SK-N-SH (cell line): ENCODE measurements around the gene MYO18B. TPM values are rescaled to one million over a fixed set of nuclear protein-coding genes. Genes with fewer than 3 reads are reported as not detected.

Experiments
- CTCF ChIA-PET: fragments of 300-600, 350-600 bp; formaldehyde crosslinking; extraction: SDS; loops from one replicate; lab custom pipeline; 2021; lab: Yijun Ruan, JAX
- POLR2A ChIA-PET: fragments of 350-600 bp; sonication (Branson Sonifier 250); formaldehyde crosslinking; extraction: SDS; loops from one replicate; lab custom pipeline; 2020; ENCODE audit warnings: antibody characterized with exemption, inconsistent platforms; lab: Yijun Ruan, JAX
- DNase-seq: peaks from one replicate; pipeline ENCODE4 v3.0.0; 2012
- H2AFZ ChIP-seq: fragments of 200-600 bp; sonication (generic); 2 replicates; pipeline ENCODE4 v1.8.1; 2016; ENCODE audit warnings: antibody characterized with exemption, mild to moderate bottlenecking, low read depth
- H3F3A ChIP-seq: fragments of 200-600 bp; sonication (generic); replicated peaks from 2 replicates; pipeline ENCODE3; 2016; ENCODE audit warnings: antibody characterized with exemption, mild to moderate bottlenecking; ENCODE audit not compliant: insufficient read depth
- H3K27ac ChIP-seq, 2 experiments: fragments of 200-500 bp in 1 of 2; fragments of 200-600 bp in 1 of 2; sonication (Bioruptor generic) in 1 of 2; sonication (generic), shearing (Covaris generic) in 1 of 2; 2 replicates each; pipeline versions ENCODE4 v1.5.1 to v1.6.1; 2014 to 2016; ENCODE audit warnings: low read depth in 2 of 2, inconsistent platforms in 1 of 2, low read length in 1 of 2, mild to moderate bottlenecking in 1 of 2, mixed read lengths in 1 of 2
- H3K27me3 ChIP-seq: fragments of 200-600 bp; sonication (generic), shearing (Covaris generic); 2 replicates; pipeline ENCODE4 v1.6.1; 2016; ENCODE audit warnings: mixed run types; ENCODE audit not compliant: insufficient read depth
- H3K36me3 ChIP-seq, 2 experiments: fragments of 200-500 bp in 1 of 2; fragments of 200-600 bp in 1 of 2; sonication (Bioruptor generic) in 1 of 2; sonication (generic) in 1 of 2; replicated peaks in 1 of 2; 2 replicates each; pipeline versions ENCODE3 to v1.5.1; 2014 to 2016; ENCODE audit warnings: low read length in 1 of 2, mild to moderate bottlenecking in 1 of 2; ENCODE audit not compliant: insufficient read depth in 2 of 2, control insufficient read depth in 1 of 2
- H3K4me1 ChIP-seq, 2 experiments: fragments of 200-500 bp in 1 of 2; fragments of 200-600 bp in 1 of 2; sonication (Bioruptor generic) in 1 of 2; sonication (generic), shearing (Covaris generic) in 1 of 2; 2 replicates each; pipeline versions ENCODE4 v1.5.1 to v1.6.1; 2014 to 2016; ENCODE audit warnings: low read depth in 1 of 2, low read length in 1 of 2, mixed run types in 1 of 2; ENCODE audit not compliant: insufficient read depth in 2 of 2, control insufficient read depth in 1 of 2
- H3K4me2 ChIP-seq: fragments of 200-600 bp; sonication (generic), shearing (Covaris generic); 2 replicates; pipeline ENCODE4 v1.6.1; 2017; ENCODE audit warnings: mixed run types
- H3K4me3 ChIP-seq, 2 experiments: fragments of 200-500 bp in 1 of 2; fragments of 200-600 bp in 1 of 2; sonication (Bioruptor generic) in 1 of 2; sonication (generic), shearing (Covaris generic) in 1 of 2; 2 replicates each; pipeline versions ENCODE4 v1.5.1 to v1.8.1; 2014 to 2016; ENCODE audit warnings: low read depth in 2 of 2, inconsistent platforms in 1 of 2, low read length in 1 of 2, mild to moderate bottlenecking in 1 of 2, mixed read lengths in 1 of 2, moderate library complexity in 1 of 2
- H3K79me2 ChIP-seq: fragments of 200-600 bp; sonication (generic); 2 replicates; pipeline ENCODE4 v1.8.1; 2017; ENCODE audit warnings: mild to moderate bottlenecking; ENCODE audit not compliant: insufficient read depth
- H3K9ac ChIP-seq: fragments of 200-600 bp; sonication (generic); 2 replicates; pipeline ENCODE4 v1.6.1; 2017; ENCODE audit warnings: mixed run types
- H3K9me2 ChIP-seq: fragments of 200-600 bp; sonication (generic); 2 replicates; pipeline ENCODE4 v1.6.1; 2017; ENCODE audit warnings: mixed run types
- H3K9me3 ChIP-seq: fragments of 200-600 bp; sonication (generic); 2 replicates; pipeline ENCODE4 v1.6.1; 2017; ENCODE audit warnings: mixed run types, mild to moderate bottlenecking, moderate library complexity
- H4K20me1 ChIP-seq: fragments of 200-600 bp; sonication (generic); 2 replicates; pipeline ENCODE4 v1.6.1; 2017; ENCODE audit warnings: mild to moderate bottlenecking, mixed run types; ENCODE audit not compliant: insufficient read depth
- CTCF ChIP-seq: fragments of 200-600 bp; sonication (generic); IDR thresholded peaks from 2 replicates; pipeline ENCODE4 v1.6.1; 2017; ENCODE audit warnings: antibody characterized with exemption, mild to moderate bottlenecking, moderate library complexity
- FOSL2 ChIP-seq: IDR thresholded peaks from 2 replicates; pipeline ENCODE4 v1.4.0; 2012; ENCODE audit warnings: low read depth, mild to moderate bottlenecking, moderate library complexity, borderline replicate concordance
- FOXM1 ChIP-seq: IDR thresholded peaks from 2 replicates; pipeline ENCODE4 v1.4.0; 2012; ENCODE audit warnings: low read depth, mild to moderate bottlenecking
- GABPA ChIP-seq: IDR thresholded peaks from 2 replicates; pipeline ENCODE4 v1.4.0; 2012; ENCODE audit warnings: low read depth, mild to moderate bottlenecking
- GATA2 ChIP-seq: sonication (generic); formaldehyde crosslinking; IDR thresholded peaks from 2 replicates; pipeline ENCODE4 v1.5.0; 2020; ENCODE audit warnings: mild to moderate bottlenecking, missing genetic modification reagents
- IRF3 ChIP-seq: fragments of 150-350 bp; IDR thresholded peaks from 2 replicates; pipeline ENCODE4 v1.6.1; 2016; ENCODE audit warnings: mild to moderate bottlenecking, low read depth, low read length
- JUND ChIP-seq: IDR thresholded peaks from 2 replicates; pipeline ENCODE4 v1.4.0; 2012
- RAD21 ChIP-seq: IDR thresholded peaks from 2 replicates; pipeline ENCODE4 v1.6.1; 2012; ENCODE audit warnings: mild to moderate bottlenecking, low read length
- RCOR1 ChIP-seq: fragments of 150-350 bp; IDR thresholded peaks from 2 replicates; pipeline ENCODE4 v1.6.1; 2017; ENCODE audit warnings: antibody characterized with exemption, low read length
- RXRA ChIP-seq: IDR thresholded peaks from 2 replicates; pipeline ENCODE4 v1.4.0; 2012; ENCODE audit warnings: low read depth, mild to moderate bottlenecking, borderline replicate concordance
- TAF1 ChIP-seq: IDR thresholded peaks from 2 replicates; pipeline ENCODE4 v1.6.1; 2012; ENCODE audit warnings: low read depth, mild to moderate bottlenecking, low read length, moderate library complexity, borderline replicate concordance
- TCF12 ChIP-seq: IDR thresholded peaks from 2 replicates; pipeline ENCODE4 v1.4.0; 2012
- TEAD4 ChIP-seq: IDR thresholded peaks from 2 replicates; pipeline ENCODE4 v1.4.0; 2012; ENCODE audit warnings: mild to moderate bottlenecking, borderline replicate concordance; ENCODE audit not compliant: insufficient read depth
- ZBTB33 ChIP-seq: IDR thresholded peaks from 2 replicates; pipeline ENCODE4 v1.4.0; 2012; ENCODE audit warnings: low read depth, borderline replicate concordance
- WGBS: methylation state at CpG from one replicate; pipeline ENCODE4 v1.1.6; 2017; ENCODE audit warnings: low lambda C conversion rate; 5-methylcytosine and 5-hydroxymethylcytosine counted together
- polyA plus RNA-seq, 3 experiments: library from polyadenylated mRNA; depleted of rRNA; stranded (reverse); fragments of >200 nt; gene quantifications; 2 replicates each; pipeline ENCODE4 v1.2.3, GENCODE V29; 2012

Gene MYO18B
- polyA plus RNA-seq, 1 of the 3 experiments (the other 2 are of a cell fraction) = 0.05 TPM

- no peak overlapping the region for H3K27ac ChIP-seq
- H3K9ac ChIP-seq = no peak overlapping the region
- no peak overlapping the region for H2AFZ ChIP-seq
- CTCF ChIA-PET = interaction anchor here (0.8 to 1.4 kb wide), 2 partner anchors 15 to 30 kb away, joined by 4 to 5 read pairs; no protein-coding TSS in a partner anchor
- no peak overlapping the region for H3K4me3 ChIP-seq
- H3K36me3 ChIP-seq = no peaks in the 10 kb centered on the region
- 27% methylated on average over 12 of the region's 12 CpGs for WGBS
- POLR2A ChIA-PET = no interaction called here
- no peak for TF ChIP-seq TCF12
- TF ChIP-seq RXRA = no peak
- no peak for TF ChIP-seq RCOR1
- TF ChIP-seq JUND = no peak
- TF ChIP-seq TAF1 = no peak
- no peak for TF ChIP-seq FOSL2
- TF ChIP-seq RAD21 = no peak
- TF ChIP-seq CTCF = no peak
- no peak for TF ChIP-seq IRF3
- TF ChIP-seq ZBTB33 = no peak
- TF ChIP-seq TEAD4 = no peak
- TF ChIP-seq, all 33 proteins: peak for 0
- no peak for DNase-seq
- no peak overlapping the region for H3K4me2 ChIP-seq
- no peaks in the 10 kb centered on the region for H3F3A ChIP-seq
- H3K9me2 ChIP-seq = no peaks in the 10 kb centered on the region
- H3K4me1 ChIP-seq = peaks cover 0 to 19% of the 10 kb centered on the region in 2 experiments; a peak in 2 of 4 replicates
- no peaks in the 10 kb centered on the region for H4K20me1 ChIP-seq
- no peaks in the 10 kb centered on the region for H3K9me3 ChIP-seq
- H3K27me3 ChIP-seq = no peaks in the 10 kb centered on the region
- H3K79me2 ChIP-seq = no peaks in the 10 kb centered on the region
Measured at GRCh38 chr22:26056455-26057200, 314.6 kb downstream of the MYO18B start.

GRCh38 chr22:26057731-26058130 lies 315.7 kb downstream of the MYO18B start:
- peaks cover 0 to 19% of the 10 kb centered on the region in 2 experiments; a peak in 2 of 4 replicates for H3K4me1 ChIP-seq
- H3K9me3 ChIP-seq = no peaks in the 10 kb centered on the region
- ChIA-PET CTCF (interaction anchor here (1.4 kb wide), 1 partner anchor 28 kb away, joined by 5 read pairs; no protein-coding TSS in a partner anchor), POLR2A (no interaction called here)
- H3K27me3 ChIP-seq = no peaks in the 10 kb centered on the region
- H3K9ac ChIP-seq = no peak overlapping the region
- H4K20me1 ChIP-seq = no peaks in the 10 kb centered on the region
- no peaks in the 10 kb centered on the region for H3F3A ChIP-seq
- H3K79me2 ChIP-seq = no peaks in the 10 kb centered on the region
- TF ChIP-seq GATA2 (CRISPR knock-in tag) (no peak), FOXM1 (no peak), RCOR1 (no peak), GABPA (no peak)
- no peaks in the 10 kb centered on the region for H3K9me2 ChIP-seq
- no peak overlapping the region for H3K4me3 ChIP-seq
- H3K36me3 ChIP-seq = no peaks in the 10 kb centered on the region
- H3K27ac ChIP-seq = no peak overlapping the region
- no peak overlapping the region for H3K4me2 ChIP-seq
- H2AFZ ChIP-seq = no peak overlapping the region
- no peak for DNase-seq
